WI38 (cell line): ENCODE measurements around the gene GRIK5.

Source experiments
- H3K4me3 ChIP-seq: 2 replicates; pipeline ENCODE4 v1.5.1; 2011; ENCODE audit warnings: low read depth, mild to moderate bottlenecking, control low read depth, low read length
- TF ChIP-seq, protein P1 (sequence below): IDR thresholded peaks from 2 replicates; pipeline ENCODE4 v1.5.1; 2012; ENCODE audit warnings: low read depth, mild to moderate bottlenecking, control low read depth, low read length

The GRIK5 gene

DNA sequence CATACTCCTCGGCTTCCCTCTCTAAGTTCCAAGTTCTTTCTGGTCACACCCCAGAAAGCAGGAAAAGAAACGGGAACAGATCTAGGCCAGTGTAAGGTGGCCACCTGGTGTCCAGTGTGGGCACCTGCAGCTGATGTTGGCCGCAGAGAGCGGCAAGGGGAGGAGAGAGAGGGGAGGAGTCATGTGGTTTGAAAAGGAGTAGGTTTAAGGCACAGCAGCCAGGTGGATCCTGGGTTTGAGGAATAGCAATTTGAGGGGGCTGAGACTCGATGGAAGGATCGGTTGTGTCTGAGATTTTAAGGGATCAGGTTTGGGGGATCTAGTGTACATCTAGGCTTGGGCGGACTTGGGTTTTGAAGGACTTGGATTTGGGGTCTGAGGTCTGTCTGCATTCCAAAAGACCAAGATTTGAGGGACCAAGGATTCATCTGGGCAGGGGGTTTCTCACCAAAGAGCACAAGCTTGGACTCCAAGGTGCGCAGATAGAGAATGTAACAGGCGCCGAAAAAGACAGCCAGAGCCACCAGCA is 112.1 kb downstream of the GRIK5 start:
- peak overlapping the region; percentile 97 for H3K4me3 ChIP-seq
- TF ChIP-seq, protein P1, sequence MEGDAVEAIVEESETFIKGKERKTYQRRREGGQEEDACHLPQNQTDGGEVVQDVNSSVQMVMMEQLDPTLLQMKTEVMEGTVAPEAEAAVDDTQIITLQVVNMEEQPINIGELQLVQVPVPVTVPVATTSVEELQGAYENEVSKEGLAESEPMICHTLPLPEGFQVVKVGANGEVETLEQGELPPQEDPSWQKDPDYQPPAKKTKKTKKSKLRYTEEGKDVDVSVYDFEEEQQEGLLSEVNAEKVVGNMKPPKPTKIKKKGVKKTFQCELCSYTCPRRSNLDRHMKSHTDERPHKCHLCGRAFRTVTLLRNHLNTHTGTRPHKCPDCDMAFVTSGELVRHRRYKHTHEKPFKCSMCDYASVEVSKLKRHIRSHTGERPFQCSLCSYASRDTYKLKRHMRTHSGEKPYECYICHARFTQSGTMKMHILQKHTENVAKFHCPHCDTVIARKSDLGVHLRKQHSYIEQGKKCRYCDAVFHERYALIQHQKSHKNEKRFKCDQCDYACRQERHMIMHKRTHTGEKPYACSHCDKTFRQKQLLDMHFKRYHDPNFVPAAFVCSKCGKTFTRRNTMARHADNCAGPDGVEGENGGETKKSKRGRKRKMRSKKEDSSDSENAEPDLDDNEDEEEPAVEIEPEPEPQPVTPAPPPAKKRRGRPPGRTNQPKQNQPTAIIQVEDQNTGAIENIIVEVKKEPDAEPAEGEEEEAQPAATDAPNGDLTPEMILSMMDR: peak; percentile 65

DNA sequence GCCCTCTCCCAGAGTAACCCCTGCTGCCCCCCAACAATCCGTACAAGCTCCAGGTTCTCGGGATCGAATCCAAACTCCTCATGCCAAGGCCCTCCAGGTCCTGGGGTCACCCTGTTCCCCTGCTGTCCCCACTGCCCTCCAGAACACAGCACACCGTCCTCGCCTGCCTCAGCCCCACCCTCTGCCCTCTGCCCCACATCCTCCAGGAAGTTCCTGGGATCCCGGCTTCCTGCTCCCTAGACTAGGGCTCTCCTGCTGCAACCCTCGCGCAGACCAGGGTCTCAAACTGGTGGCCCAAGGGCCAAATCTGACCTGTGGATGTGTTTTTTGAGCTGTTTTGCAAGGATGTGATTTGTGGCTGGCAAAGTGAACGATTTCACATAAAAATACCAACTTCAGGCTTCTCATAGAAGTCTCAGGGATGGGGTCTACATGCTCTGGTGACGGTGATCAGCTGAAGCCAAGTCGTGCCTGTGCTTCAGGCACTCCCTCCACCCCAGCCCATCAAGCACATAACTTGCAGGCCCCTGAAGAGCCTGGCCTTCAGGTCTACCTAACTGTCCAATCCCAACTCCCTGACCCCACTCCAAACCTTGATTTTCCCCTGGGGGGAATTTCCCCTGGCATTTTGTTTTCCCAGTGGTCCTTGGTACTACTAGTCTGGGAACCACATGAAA is 112.7 kb downstream of the GRIK5 start:
- TF ChIP-seq, protein P1: no peak
- peak overlapping the region; percentile 97; the same call in 1 of the 2 replicates for H3K4me3 ChIP-seq

DNA sequence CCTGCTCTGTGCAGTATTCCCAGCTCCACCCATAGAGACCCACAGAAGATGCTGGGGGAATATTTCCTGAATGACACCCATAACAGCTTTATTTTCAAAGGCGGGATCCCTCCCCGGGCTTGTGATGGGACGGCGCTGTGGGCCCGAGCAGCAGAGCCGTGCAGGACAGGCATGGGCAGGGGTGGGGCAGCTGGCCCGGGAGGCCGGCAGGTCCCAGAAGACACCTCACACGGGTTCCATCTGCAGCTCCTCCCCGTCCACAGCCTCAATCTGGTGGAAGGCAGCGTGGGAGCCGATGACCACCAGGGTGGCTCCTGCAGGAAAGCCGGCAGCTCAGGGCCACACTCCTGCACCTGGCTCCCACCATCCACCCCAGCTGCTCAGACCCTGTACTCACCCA is 113.4 kb downstream of the GRIK5 start:
- no peak overlapping the region for H3K4me3 ChIP-seq
- TF ChIP-seq, protein P1: no peak

DNA sequence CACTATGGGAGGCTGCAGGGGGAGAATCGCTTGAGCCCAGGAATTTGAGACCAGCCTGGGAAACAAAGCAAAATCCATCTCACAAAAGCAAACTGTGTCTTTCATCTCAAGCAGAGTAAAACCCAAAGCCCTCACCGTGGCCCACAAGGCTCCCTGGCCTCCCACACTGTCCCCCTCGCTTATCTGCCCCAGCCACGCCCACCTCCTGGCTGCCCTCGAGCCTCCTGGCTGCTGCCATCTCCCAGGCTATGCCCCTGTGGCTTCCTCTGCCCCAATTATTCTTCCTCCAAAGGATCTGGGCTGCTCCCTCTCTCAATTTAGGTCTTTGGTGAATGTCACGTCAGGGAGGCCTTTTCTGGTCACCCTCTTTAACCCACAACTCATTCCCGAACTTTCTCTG is 114.5 kb downstream of the GRIK5 start:
- TF ChIP-seq, protein P1: no peak
- H3K4me3 ChIP-seq: no peak overlapping the region

DNA sequence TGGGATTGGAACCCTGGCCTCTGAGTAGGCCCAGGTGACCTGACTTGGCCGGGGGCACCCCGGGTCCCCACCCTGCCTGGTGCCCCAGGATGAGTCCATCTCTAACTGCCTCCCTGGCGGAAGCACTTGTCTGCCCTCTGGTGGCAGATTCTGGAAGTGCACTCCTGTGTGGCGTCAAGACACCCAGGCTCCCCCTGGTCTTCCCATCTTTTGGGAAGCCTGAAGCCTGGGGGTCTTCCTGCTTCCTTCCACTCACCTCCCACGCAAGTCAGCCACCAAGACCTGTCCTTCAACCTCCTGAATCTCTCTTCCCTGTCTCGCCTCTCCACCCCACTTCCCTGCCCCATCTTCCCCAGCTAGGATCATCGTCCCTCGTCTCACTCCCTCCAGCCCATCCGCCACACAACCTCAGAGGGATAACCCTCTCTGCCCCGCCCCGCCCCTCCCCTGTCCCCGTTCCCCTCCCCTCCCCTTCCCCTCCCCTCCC is 118.3 kb downstream of the GRIK5 start:
- H3K4me3 ChIP-seq: no peak overlapping the region
- TF ChIP-seq, protein P1: peak; percentile 99
